GM12872 (cell line): ENCODE results near the gene BABAM1.

ENCODE experiments used
- CTCF ChIP-seq: IDR thresholded peaks from 3 replicates; pipeline ENCODE4 v1.5.1; 2011; ENCODE audit warnings: low read depth, mild to moderate bottlenecking, low read length, moderate library complexity; ENCODE audit not compliant: insufficient read depth

Gene BABAM1

GRCh38 chr19:17293605-17294004 lies 26.4 kb downstream of the BABAM1 start:
- TF ChIP-seq CTCF = no peak

GRCh38 chr19:17294051-17294891 lies 27.0 kb downstream of the BABAM1 start:
- no peak for TF ChIP-seq CTCF

- no peak for TF ChIP-seq CTCF
Observed at GRCh38 chr19:17296273-17296672, 29.0 kb downstream of the BABAM1 start.

GRCh38 chr19:17296976-17297375 lies 29.7 kb downstream of the BABAM1 start:
- no peak for TF ChIP-seq CTCF

GRCh38 chr19:17300992-17301619 lies 33.9 kb downstream of the BABAM1 start:
- TF ChIP-seq CTCF = no peak

- no peak for TF ChIP-seq CTCF
Observed at GRCh38 chr19:17302391-17303166, 35.3 kb downstream of the BABAM1 start.
